IgD-negative memory B cell (primary cell): Measurements from ENCODE around the gene EIF5A2. TPM values are rescaled to one million over a fixed set of nuclear protein-coding genes. Genes with fewer than 3 reads are reported as not detected.

ENCODE experiments used
- H3K27ac Mint-ChIP-seq, 3 donors: one replicate each; pipeline ENCODE4 v1.8.0; 2020 to 2022; ENCODE audit warnings: mild to moderate bottlenecking in 3 of 3, mixed read lengths in 3 of 3, moderate library complexity in 1 of 3
- H3K27me3 Mint-ChIP-seq: one replicate; pipeline ENCODE4 v1.8.0; 2021; ENCODE audit warnings: mixed read lengths
- H3K36me3 Mint-ChIP-seq: one replicate; pipeline ENCODE4 v1.8.0; 2020; ENCODE audit warnings: mild to moderate bottlenecking, mixed read lengths
- H3K4me1 Mint-ChIP-seq, 3 donors: one replicate each; pipeline ENCODE4 v1.8.0; 2020 to 2022; ENCODE audit warnings: mixed read lengths in 3 of 3, mild to moderate bottlenecking in 1 of 3
- H3K4me3 Mint-ChIP-seq, 4 donors: one replicate each; pipeline ENCODE4 v1.8.0; 2020 to 2022; ENCODE audit warnings: mild to moderate bottlenecking in 4 of 4, mixed read lengths in 4 of 4, moderate library complexity in 3 of 4
- H3K9me3 Mint-ChIP-seq, 3 donors: one replicate each; pipeline ENCODE4 v1.8.0; 2020 to 2021; ENCODE audit warnings: mixed read lengths in 3 of 3, mild to moderate bottlenecking in 1 of 3
- polyA plus RNA-seq: library from polyadenylated mRNA; unstranded; fragments of 300-500 nt; fragmentation: Illumina TruSeq; gene quantifications from one replicate; pipeline ENCODE4 v1.2.3, GENCODE V29; 2021

Gene EIF5A2
- polyA plus RNA-seq, 1 donor from 2014 or later: 5.9 TPM

- H3K27ac Mint-ChIP-seq: no peak overlapping the region
- H3K9me3 Mint-ChIP-seq: peaks cover 0 to 4% (median 0%) of the 10 kb centered on the region in 3 donors
- no peaks in the 10 kb centered on the region for H3K36me3 Mint-ChIP-seq
- H3K4me1 Mint-ChIP-seq: no peaks in the 10 kb centered on the region
- no peak overlapping the region for H3K4me3 Mint-ChIP-seq
- H3K27me3 Mint-ChIP-seq: peaks cover 12% of the 10 kb centered on the region
Observed at GRCh38 chr3:170848292-170848917, 60.0 kb downstream of the EIF5A2 start.

DNA sequence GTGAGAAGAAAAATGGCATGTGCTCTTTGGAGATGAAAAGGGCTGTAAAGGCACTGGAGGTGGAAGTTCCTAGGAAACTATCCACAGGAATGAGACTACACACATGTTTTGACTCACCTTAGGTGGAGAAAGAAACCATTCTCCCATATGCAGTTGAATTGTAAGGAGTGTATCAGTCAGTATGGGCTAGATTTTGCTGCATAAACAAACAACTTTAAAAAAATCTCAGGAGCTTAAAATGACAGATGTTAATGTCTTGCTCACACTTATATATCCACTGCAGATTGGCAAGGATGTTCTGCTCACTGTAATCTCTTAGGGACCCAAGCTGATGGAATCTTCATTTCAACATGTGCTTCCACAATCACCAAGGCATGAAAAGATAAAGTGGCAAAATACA is 64.1 kb downstream of the EIF5A2 start:
- peaks cover 0 to 4% (median 0%) of the 10 kb centered on the region in 3 donors for H3K9me3 Mint-ChIP-seq
- no peak overlapping the region for H3K4me3 Mint-ChIP-seq
- H3K27ac Mint-ChIP-seq: no peak overlapping the region
- H3K4me1 Mint-ChIP-seq: no peaks in the 10 kb centered on the region
- H3K36me3 Mint-ChIP-seq: no peaks in the 10 kb centered on the region
- H3K27me3 Mint-ChIP-seq: peaks cover 9% of the 10 kb centered on the region

DNA sequence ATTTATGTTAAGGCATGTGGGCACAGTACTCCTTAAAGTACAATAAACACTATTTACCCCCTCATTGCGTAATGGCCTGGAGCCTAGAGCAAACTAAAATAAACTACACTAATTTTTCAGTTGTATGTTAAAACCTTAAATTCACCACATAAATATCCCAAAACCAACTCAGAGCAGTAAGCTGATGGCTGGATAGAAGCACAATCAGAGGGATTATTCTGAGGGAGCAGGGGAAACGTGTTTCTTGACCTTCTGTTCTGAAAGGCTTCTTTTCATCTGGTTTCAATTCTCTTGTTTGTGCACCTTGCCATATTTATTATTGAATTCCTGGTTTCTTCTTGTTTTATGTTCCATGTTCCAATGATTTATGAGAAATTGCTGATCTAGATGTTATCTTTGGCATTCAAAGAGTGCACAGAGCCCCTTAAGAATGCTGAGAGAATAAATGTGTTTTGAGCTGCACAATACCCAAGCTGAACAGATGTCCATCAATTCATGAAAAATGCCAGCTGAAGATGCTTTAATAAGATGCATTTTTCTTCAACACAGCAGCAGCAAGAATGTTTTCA is 68.1 kb downstream of the EIF5A2 start:
- Mint-ChIP-seq H3K27ac (no peak overlapping the region), H3K27me3 (peaks cover 12% of the 10 kb centered on the region), H3K9me3 (peaks cover 0 to 4% (median 0%) of the 10 kb centered on the region in 3 donors), H3K4me1 (peaks cover 0 to 2% (median 0%) of the 10 kb centered on the region in 3 donors), H3K4me3 (no peak overlapping the region), H3K36me3 (no peaks in the 10 kb centered on the region)

- Mint-ChIP-seq H3K27me3 (peaks cover 14% of the 10 kb centered on the region), H3K4me3 (no peak overlapping the region), H3K27ac (no peak overlapping the region), H3K4me1 (peaks cover 0 to 2% (median 0%) of the 10 kb centered on the region in 3 donors), H3K9me3 (peaks cover 0 to 3% (median 0%) of the 10 kb centered on the region in 3 donors), H3K36me3 (no peaks in the 10 kb centered on the region)
Observed at GRCh38 chr3:170839518-170840100, 68.8 kb downstream of the EIF5A2 start.

Other genes with a start within 250 kb of the EIF5A2 start
- gene RPL22L1, start 38.4 kb downstream of the EIF5A2 start, polyA plus RNA-seq: 86.6 TPM
- not detected for gene SLC2A2, start 118.1 kb upstream of the EIF5A2 start, polyA plus RNA-seq